Glomerular endothelial cell (primary cell): ENCODE data around the gene KCNA2. TPM values are rescaled to one million over a fixed set of nuclear protein-coding genes. Genes with fewer than 3 reads are reported as not detected.

Source experiments
- total RNA-seq: library from RNA; depleted of rRNA; stranded (reverse); fragments of >200 nt; gene quantifications from 2 replicates; pipeline ENCODE4 v1.2.3, GENCODE V29; 2015

Gene KCNA2
- total RNA-seq, 1 donor from 2014 or later: not detected

Other genes with a start within 250 kb of the KCNA2 start
- 1.2 and 3.1 TPM in 2 replicates for gene SLC16A4, start 215.3 kb downstream of the KCNA2 start, total RNA-seq
- gene LAMTOR5, start 198.7 kb downstream of the KCNA2 start, total RNA-seq: 113 and 169 TPM in 2 replicates
- gene PROK1, start 155.2 kb downstream of the KCNA2 start, total RNA-seq: not detected in 2 replicates
- gene KCNA10, start 87.2 kb downstream of the KCNA2 start, total RNA-seq: not detected in 2 replicates
- not detected in 2 replicates for gene KCNA3, start 68.6 kb upstream of the KCNA2 start, total RNA-seq